Keratinocyte (primary cell): ENCODE data around the gene STN1.
A peak's percentile ranks its signal among the peaks of the same experiment; 100 is the strongest.

Experiments
- CTCF ChIP-seq, 3 experiments: IDR thresholded peaks in 1 of 3; conservative IDR thresholded peaks in 1 of 3; optimal IDR thresholded peaks in 1 of 3; 2 replicates in 2 of 3; 3 replicates in 1 of 3; pipeline versions ENCODE3 to v1.5.1; 2011; ENCODE audit warnings: low read length in 3 of 3, mild to moderate bottlenecking in 3 of 3, moderate library complexity in 2 of 3, control low read depth in 1 of 3, inconsistent platforms in 1 of 3; ENCODE audit not compliant: insufficient read depth in 2 of 3; ENCODE audit errors: extremely low read depth in 1 of 3
- EZH2 ChIP-seq: IDR thresholded peaks from one replicate; pipeline ENCODE4 v1.6.1; 2012; ENCODE audit warnings: inconsistent platforms, mild to moderate bottlenecking, low read length, moderate library complexity

- TF ChIP-seq CTCF (optimal IDR thresholded peaks at IDR 0.05 in 1 of 3, IDR thresholded peaks at IDR 0.05 in 1 of 3, conservative IDR thresholded peaks at IDR 0.05 in 1 of 3; ENCODE audit: extremely low read depth in 1 of 3, insufficient read depth in 2 of 3, low read length in 3 of 3) (peak in 2 of 3 experiments; percentile 27 to 60), EZH2 (no peak)
Measured at GRCh38 chr10:103930881-103931280, 12.9 kb upstream of the STN1 start.
